Bladder microvascular endothelial cell (primary cell): ENCODE data around the gene GNB4. TPM values are rescaled to one million over a fixed set of nuclear protein-coding genes. Genes with fewer than 3 reads are reported as not detected.

Experiments used
- total RNA-seq: library from RNA; depleted of rRNA; stranded (reverse); fragments of >200 nt; gene quantifications from 2 replicates; pipeline ENCODE4 v1.2.3, GENCODE V29; 2014

The GNB4 gene
- total RNA-seq = 35.1 and 74.1 TPM in 2 replicates

DNA sequence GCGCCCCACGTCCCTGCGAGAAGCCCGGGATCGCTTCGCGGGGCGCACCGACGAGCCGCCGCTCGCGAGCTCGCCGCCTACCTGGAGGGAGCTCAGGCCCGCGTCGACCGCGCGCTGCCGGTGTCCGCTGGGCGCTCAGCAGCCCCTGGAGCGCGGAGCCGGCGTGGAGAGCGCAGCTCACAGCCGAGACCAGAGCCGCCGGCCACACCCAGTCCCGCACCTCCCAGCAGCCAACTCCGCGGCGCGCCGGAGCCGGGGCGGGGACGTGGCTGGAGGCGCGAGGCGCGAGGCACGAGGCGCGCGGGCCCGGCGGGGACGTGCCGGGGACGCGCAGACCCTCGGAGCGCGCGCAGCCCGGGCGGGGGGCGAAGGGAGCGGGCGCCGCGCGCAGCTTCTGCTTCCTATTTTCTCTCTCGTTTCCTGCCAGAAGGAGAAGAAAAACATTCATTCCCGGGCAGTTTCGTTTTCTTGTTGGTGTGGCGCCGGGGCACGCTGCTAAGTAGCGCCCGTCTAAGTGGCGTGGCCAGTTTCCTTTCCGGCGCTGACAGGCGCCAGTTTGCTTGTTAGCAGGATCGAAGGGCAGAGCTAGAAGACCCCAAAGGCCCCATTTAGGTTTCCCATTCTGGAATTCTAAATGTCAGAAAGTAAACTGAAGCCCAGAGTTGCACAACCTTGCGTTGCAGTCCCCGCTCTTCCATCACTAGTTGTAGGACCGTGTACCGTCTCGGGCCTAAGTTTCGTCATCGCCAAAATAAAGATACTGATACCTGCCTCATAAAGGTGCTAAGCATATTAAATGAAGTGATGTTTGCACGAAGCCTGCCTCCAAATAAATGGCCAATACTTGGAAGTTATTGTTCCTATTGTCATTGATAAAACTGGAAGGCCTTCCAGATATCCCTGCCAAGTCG, at the start of gene GNB4:
TSS of gene GNB4 (minus strand) at position 206 of the 911 bp plus-strand sequence. CDS start 25,270 bp downstream, outside the sequence.

DNA sequence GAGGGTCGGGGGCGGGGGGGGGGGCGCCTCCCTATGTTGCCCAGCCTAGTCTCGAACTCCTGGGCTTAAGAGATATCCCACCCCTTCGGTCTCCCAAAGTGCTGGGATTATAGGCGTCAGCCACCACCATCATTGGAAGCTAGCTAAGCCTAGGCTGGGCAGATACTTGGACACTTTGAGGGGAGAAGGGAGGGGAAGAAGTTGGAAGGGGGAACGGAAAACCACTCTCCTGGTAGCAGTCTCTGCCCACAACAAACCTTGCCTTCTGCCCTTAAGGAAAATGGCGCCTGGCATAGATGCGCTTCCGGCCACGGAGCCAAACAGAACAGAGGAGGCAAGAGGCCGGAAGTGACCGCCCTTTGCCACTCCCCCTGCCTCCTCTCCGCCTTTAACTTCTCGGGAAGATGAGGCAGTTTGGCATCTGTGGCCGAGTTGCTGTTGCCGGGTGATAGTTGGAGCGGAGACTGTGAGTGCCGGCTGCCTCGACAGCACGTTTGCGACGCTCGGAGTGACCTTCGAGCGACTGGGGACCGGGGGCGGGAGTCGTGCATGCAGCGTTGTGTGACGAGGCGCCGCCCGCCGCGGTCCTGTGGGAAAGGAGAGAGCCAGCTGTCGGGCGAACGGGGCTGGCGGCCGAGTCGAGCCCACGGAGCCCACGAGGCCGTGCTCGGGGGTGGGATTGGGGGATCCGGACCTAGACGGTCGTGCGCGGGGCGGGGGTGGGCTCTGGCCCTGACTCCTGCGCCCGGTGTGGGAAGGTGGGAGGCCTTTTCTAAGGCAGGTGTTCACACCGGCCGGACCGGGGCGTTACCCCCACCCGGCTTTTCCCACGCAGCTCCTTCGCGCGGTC, 103.7 kb downstream of the GNB4 start, which contains the start of gene MFN1:
TSS of gene MFN1 (plus strand) at position 365 of the 850 bp plus-strand sequence. CDS start 1,143 bp downstream, outside the sequence.

Other genes with a start within 250 kb of the GNB4 start
- 2.1 and 4.6 TPM in 2 replicates for gene KCNMB3, start 200.4 kb downstream of the GNB4 start, total RNA-seq
- 21.9 and 41.2 TPM in 2 replicates for gene ZNF639, start 128.4 kb downstream of the GNB4 start, total RNA-seq
- gene MFN1, start 103.8 kb downstream of the GNB4 start, total RNA-seq = 30.6 and 51.2 TPM in 2 replicates
- 47.1 and 74.3 TPM in 2 replicates for gene ACTL6A, start 111.5 kb upstream of the GNB4 start, total RNA-seq
- 21.9 and 25.1 TPM in 2 replicates for gene MRPL47, start 153.2 kb upstream of the GNB4 start, total RNA-seq
- gene NDUFB5, start 153.3 kb upstream of the GNB4 start, total RNA-seq = 107 and 120 TPM in 2 replicates
- gene USP13, start 201.6 kb upstream of the GNB4 start, total RNA-seq = 9.1 and 21.5 TPM in 2 replicates